SIG-M5 treated with dmso at 0.1 percent for 504 hours (cell line): ENCODE measurements around the gene TRIM73.
A peak's percentile ranks its signal among the peaks of the same experiment; 100 is the strongest.
"Not testable (repeated sequence)": the region's sequence is repeated elsewhere in the genome, so short reads cannot be mapped to it uniquely, and the experiment has no call there.

ENCODE experiments used
- DNase-seq: peaks from one replicate; lab custom pipeline; 2025; ENCODE audit not compliant: unreplicated experiment; lab: John Stamatoyannopoulos, UW

The TRIM73 gene

GRCh38 chr7:75415428-75415817 is 20.0 kb downstream of the TRIM73 start:
- not testable (repeated sequence) for DNase-seq

- DNase-seq, result not testable (repeated sequence)
Measured at GRCh38 chr7:75415829-75416373, 20.5 kb downstream of the TRIM73 start.

- not testable (repeated sequence) for DNase-seq
Measured at GRCh38 chr7:75416787-75417186, 21.4 kb downstream of the TRIM73 start.

GRCh38 chr7:75418292-75418858 is 22.9 kb downstream of the TRIM73 start:
- DNase-seq, result not testable (repeated sequence)

- DNase-seq, result not testable (repeated sequence)
Measured at GRCh38 chr7:75419210-75419609, 23.8 kb downstream of the TRIM73 start.

GRCh38 chr7:75419693-75420092 is 24.3 kb downstream of the TRIM73 start:
- DNase-seq, result not testable (repeated sequence)

- not testable (repeated sequence) for DNase-seq
Measured at GRCh38 chr7:75420152-75420551, 24.7 kb downstream of the TRIM73 start.

GRCh38 chr7:75421798-75422710 is 26.6 kb downstream of the TRIM73 start:
- not testable (repeated sequence) for DNase-seq

GRCh38 chr7:75423481-75423880 is 28.1 kb downstream of the TRIM73 start:
- DNase-seq, result not testable (repeated sequence)

- DNase-seq, result not testable (repeated sequence)
Measured at GRCh38 chr7:75439000-75439399, 43.6 kb downstream of the TRIM73 start.

GRCh38 chr7:75442101-75442464 is 46.7 kb downstream of the TRIM73 start:
- DNase-seq, result not testable (repeated sequence)

GRCh38 chr7:75442465-75443111 is 47.2 kb downstream of the TRIM73 start:
- DNase-seq, result not testable (repeated sequence)

- not testable (repeated sequence) for DNase-seq
Measured at GRCh38 chr7:75449946-75450345, 54.5 kb downstream of the TRIM73 start.

- DNase-seq, result peak; percentile 1
Measured at GRCh38 chr7:75452494-75452955, 57.1 kb downstream of the TRIM73 start.
